HG03060 (cell line): Measurements from ENCODE around the gene LRGUK.

Experiments
- ATAC-seq: cut with Tn5 transposase; IDR thresholded peaks from one replicate; pipeline ENCODE4 v1.9.1; 2021; ENCODE audit warnings: low read depth, moderate number of reproducible peaks; ENCODE audit not compliant: unreplicated experiment

The LRGUK gene

GRCh38 chr7:134182078-134182477 lies 54.9 kb downstream of the LRGUK start:
- ATAC-seq, result no peak

GRCh38 chr7:134184767-134185166 lies 57.6 kb downstream of the LRGUK start:
- ATAC-seq, result no peak

GRCh38 chr7:134186027-134186426 lies 58.9 kb downstream of the LRGUK start:
- ATAC-seq, result no peak

GRCh38 chr7:134186801-134187200 lies 59.7 kb downstream of the LRGUK start:
- no peak for ATAC-seq

- no peak for ATAC-seq
Observed at GRCh38 chr7:134187893-134188292, 60.8 kb downstream of the LRGUK start.

GRCh38 chr7:134188311-134188710 lies 61.2 kb downstream of the LRGUK start:
- no peak for ATAC-seq

- no peak for ATAC-seq
Observed at GRCh38 chr7:134189559-134189958, 62.4 kb downstream of the LRGUK start.

- no peak for ATAC-seq
Observed at GRCh38 chr7:134191876-134192275, 64.7 kb downstream of the LRGUK start.

GRCh38 chr7:134193240-134193639 lies 66.1 kb downstream of the LRGUK start:
- ATAC-seq, result no peak

- no peak for ATAC-seq
Observed at GRCh38 chr7:134195252-134195651, 68.1 kb downstream of the LRGUK start.

GRCh38 chr7:134196439-134196838 lies 69.3 kb downstream of the LRGUK start:
- ATAC-seq, result no peak

GRCh38 chr7:134197345-134197744 lies 70.2 kb downstream of the LRGUK start:
- no peak for ATAC-seq

GRCh38 chr7:134200970-134201369 lies 73.8 kb downstream of the LRGUK start:
- no peak for ATAC-seq

GRCh38 chr7:134201569-134202261 lies 74.6 kb downstream of the LRGUK start:
- ATAC-seq, result no peak

- ATAC-seq, result no peak
Observed at GRCh38 chr7:134203186-134203889, 76.2 kb downstream of the LRGUK start.

GRCh38 chr7:134209322-134210015 lies 82.3 kb downstream of the LRGUK start:
- ATAC-seq, result no peak

- no peak for ATAC-seq
Observed at GRCh38 chr7:134210227-134210626, 83.1 kb downstream of the LRGUK start.

GRCh38 chr7:134210976-134211663 lies 84.0 kb downstream of the LRGUK start:
- ATAC-seq, result no peak

GRCh38 chr7:134211817-134212216 lies 84.7 kb downstream of the LRGUK start:
- no peak for ATAC-seq

GRCh38 chr7:134212576-134213546 lies 85.7 kb downstream of the LRGUK start:
- ATAC-seq, result no peak
